H9 (cell line): ENCODE measurements around the gene PLD3. TPM values are rescaled to one million over a fixed set of nuclear protein-coding genes. Genes with fewer than 3 reads are reported as not detected.
A peak's percentile ranks its signal among the peaks of the same experiment; 100 is the strongest.

Experiments
- DNase-seq: peaks from one replicate; pipeline ENCODE4 v3.0.0-alpha.2; 2017
- H2AFZ ChIP-seq: one replicate; pipeline ENCODE4 v1.6.1; 2013; ENCODE audit warnings: mild to moderate bottlenecking, low read length, control low read depth, moderate library complexity
- H2AK5ac ChIP-seq: 2 replicates; pipeline ENCODE4 v1.6.1; 2013; ENCODE audit warnings: low read length, control low read depth, mixed read lengths; ENCODE audit not compliant: insufficient read length
- H2BK120ac ChIP-seq: one replicate; pipeline ENCODE4 v1.6.1; 2013; ENCODE audit warnings: low read depth, mild to moderate bottlenecking, low read length, control low read depth, inconsistent platforms; ENCODE audit not compliant: poor library complexity, severe bottlenecking
- H2BK12ac ChIP-seq: 2 replicates; pipeline ENCODE4 v1.6.1; 2013; ENCODE audit warnings: low read length, control low read depth, mixed read lengths, low read depth; ENCODE audit not compliant: insufficient read length
- H2BK15ac ChIP-seq: 2 replicates; pipeline ENCODE4 v1.6.1; 2013; ENCODE audit warnings: low read depth, low read length, control low read depth
- H2BK20ac ChIP-seq: one replicate; pipeline ENCODE4 v1.6.1; 2013; ENCODE audit warnings: low read depth, mild to moderate bottlenecking, low read length, control low read depth, inconsistent platforms; ENCODE audit not compliant: poor library complexity, severe bottlenecking
- H2BK5ac ChIP-seq: 2 replicates; pipeline ENCODE4 v1.6.1; 2013; ENCODE audit warnings: low read length, control low read depth, mixed read lengths; ENCODE audit not compliant: insufficient read length
- H3K14ac ChIP-seq: 2 replicates; pipeline ENCODE4 v1.6.1; 2013; ENCODE audit warnings: low read length, control low read depth; ENCODE audit not compliant: insufficient read depth
- H3K18ac ChIP-seq: 2 replicates; pipeline ENCODE4 v1.6.1; 2013; ENCODE audit warnings: low read depth, mild to moderate bottlenecking, mixed read lengths, low read length, control low read depth; ENCODE audit not compliant: insufficient read length
- H3K23ac ChIP-seq: 2 replicates; pipeline ENCODE4 v1.6.1; 2013; ENCODE audit warnings: low read length, control low read depth, mixed read lengths, low read depth; ENCODE audit not compliant: insufficient read length
- H3K23me2 ChIP-seq: 2 replicates; pipeline ENCODE4 v1.6.1; 2013; ENCODE audit warnings: low read depth, mild to moderate bottlenecking, mixed read lengths, low read length, control low read depth; ENCODE audit not compliant: insufficient read length, poor library complexity, severe bottlenecking
- H3K27ac ChIP-seq: 2 replicates; pipeline ENCODE4 v1.5.1; 2013; ENCODE audit warnings: low read length, control low read depth, mixed read lengths, low read depth; ENCODE audit not compliant: insufficient read length
- H3K27me3 ChIP-seq: 2 replicates; pipeline ENCODE4 v1.6.1; 2013; ENCODE audit warnings: low read length, control low read depth, inconsistent platforms; ENCODE audit not compliant: insufficient read depth
- H3K4ac ChIP-seq: 2 replicates; pipeline ENCODE4 v1.6.1; 2013; ENCODE audit warnings: low read depth, mild to moderate bottlenecking, control low read depth, inconsistent platforms, low read length, moderate library complexity
- H3K4me1 ChIP-seq: 2 replicates; pipeline ENCODE4 v1.6.1; 2013; ENCODE audit warnings: low read length, control low read depth, inconsistent platforms; ENCODE audit not compliant: insufficient read depth
- H3K4me2 ChIP-seq: 2 replicates; pipeline ENCODE4 v1.6.1; 2013; ENCODE audit warnings: low read length, control low read depth, mixed read lengths; ENCODE audit not compliant: insufficient read length, insufficient read depth
- H3K56ac ChIP-seq: 2 replicates; pipeline ENCODE4 v1.6.1; 2013; ENCODE audit warnings: low read depth, mild to moderate bottlenecking, mixed read lengths, low read length, control low read depth; ENCODE audit not compliant: insufficient read length
- H3K79me1 ChIP-seq: 2 replicates; pipeline ENCODE4 v1.6.1; 2013; ENCODE audit warnings: low read depth, mild to moderate bottlenecking, moderate library complexity, low read length, control low read depth, inconsistent platforms; ENCODE audit not compliant: insufficient read depth, poor library complexity, severe bottlenecking
- H3K79me2 ChIP-seq: 2 replicates; pipeline ENCODE4 v1.6.1; 2013; ENCODE audit warnings: low read length, control low read depth, inconsistent platforms; ENCODE audit not compliant: insufficient read depth
- H3K9ac ChIP-seq: 2 replicates; pipeline ENCODE4 v1.6.1; 2013; ENCODE audit warnings: low read length, control low read depth, mixed read lengths; ENCODE audit not compliant: insufficient read length; ENCODE audit errors: extremely low read depth
- H3K9me3 ChIP-seq: one replicate; pipeline ENCODE4 v1.6.1; 2013; ENCODE audit warnings: low read depth, low read length, inconsistent platforms; ENCODE audit not compliant: control insufficient read depth
- H3T11ph ChIP-seq: one replicate; pipeline ENCODE4 v1.6.1; 2013; ENCODE audit warnings: mild to moderate bottlenecking, low read length, control low read depth, inconsistent platforms
- H4K20me1 ChIP-seq: one replicate; pipeline ENCODE4 v1.6.1; 2013; ENCODE audit not compliant: control insufficient read depth, insufficient read length, insufficient read depth
- H4K5ac ChIP-seq: 2 replicates; pipeline ENCODE4 v1.6.1; 2013; ENCODE audit warnings: low read depth, mild to moderate bottlenecking, mixed read lengths, low read length, control low read depth; ENCODE audit not compliant: insufficient read length
- H4K8ac ChIP-seq: replicated peaks from 2 replicates; pipeline ENCODE4 v1.6.1; 2013; ENCODE audit warnings: low read length, control low read depth, mixed read lengths, low read depth; ENCODE audit not compliant: insufficient read length
- H4K91ac ChIP-seq: 2 replicates; pipeline ENCODE4 v1.6.1; 2013; ENCODE audit warnings: low read depth, mild to moderate bottlenecking, moderate library complexity, mixed read lengths, low read length, control low read depth; ENCODE audit not compliant: insufficient read length
- H3K27ac Mint-ChIP-seq, 3 experiments: 2 replicates in 2 of 3; 3 replicates in 1 of 3; pipeline ENCODE4 v1.8.0; 2020 to 2021; ENCODE audit warnings: mixed read lengths in 3 of 3, mild to moderate bottlenecking in 1 of 3, moderate library complexity in 1 of 3
- H3K27me3 Mint-ChIP-seq: 2 replicates; pipeline ENCODE4 v1.8.0; 2021; ENCODE audit warnings: low read depth, mild to moderate bottlenecking, moderate library complexity, mixed read lengths
- H3K36me3 Mint-ChIP-seq, 3 experiments: 2 replicates in 2 of 3; 3 replicates in 1 of 3; pipeline ENCODE4 v1.8.0; 2020 to 2021; ENCODE audit warnings: low read depth in 3 of 3, mixed read lengths in 3 of 3; ENCODE audit not compliant: insufficient read depth in 1 of 3
- H3K4me1 Mint-ChIP-seq, 2 experiments: 2 replicates each; pipeline ENCODE4 v1.8.0; 2020; ENCODE audit warnings: mixed read lengths in 2 of 2
- H3K4me3 Mint-ChIP-seq, 2 experiments: 2 replicates in 1 of 2; 3 replicates in 1 of 2; pipeline ENCODE4 v1.8.0; 2020 to 2021; ENCODE audit warnings: mild to moderate bottlenecking in 2 of 2, mixed read lengths in 2 of 2, moderate library complexity in 1 of 2
- H3K9me3 Mint-ChIP-seq, 2 experiments: 2 replicates in 1 of 2; 3 replicates in 1 of 2; pipeline ENCODE4 v1.8.0; 2020; ENCODE audit warnings: mild to moderate bottlenecking in 2 of 2, mixed read lengths in 2 of 2, moderate library complexity in 1 of 2
- CTCF ChIP-seq: fragments of 200-600 bp; sonication (generic); conservative IDR thresholded peaks from 3 replicates; pipeline ENCODE4 v1.8.0; 2021; ENCODE audit warnings: antibody characterized with exemption, mild to moderate bottlenecking
- WGBS: extraction: QIAGEN DNeasy Blood & Tissue Kit; methylation state at CpG from one replicate; pipeline ENCODE4 v1.1.7; 2013; ENCODE audit warnings: missing lambda C conversion rate, low lambda C conversion rate, mixed read lengths; ENCODE audit not compliant: insufficient read length; ENCODE audit errors: extremely low coverage; 5-methylcytosine and 5-hydroxymethylcytosine counted together
- total RNA-seq: library from RNA; stranded (reverse); gene quantifications from 2 replicates; pipeline ENCODE4 v1.2.1, GENCODE V29; 2021

The PLD3 gene
- total RNA-seq, 1 experiment from 2014 or later, result 194 TPM

- peak overlapping the region; percentile 46 for H3K9ac ChIP-seq
- TF ChIP-seq CTCF, result no peak
Measured at GRCh38 chr19:40403262-40403984, 54.9 kb downstream of the PLD3 start.

More at GRCh38 chr19:40403262-40403984, 54.9 kb downstream of the PLD3 start:
- peak overlapping the region; percentile 64 to 97 (median 82); a peak in 6 of 7 replicates for H3K27ac Mint-ChIP-seq
- Histone ChIP-seq H3T11ph (no peak overlapping the region), H4K91ac (no peak overlapping the region), H3K4me2 (peak overlapping the region; percentile 77), H2BK5ac (no peak overlapping the region), H3K27me3 (no peaks in the 10 kb centered on the region), H3K23ac (no peak overlapping the region), H3K18ac (peak overlapping the region; percentile 84), H3K9me3 (no peaks in the 10 kb centered on the region), H2BK15ac (no peak overlapping the region), H3K4me1 (no peaks in the 10 kb centered on the region; the same call in 1 of the 2 replicates), H2BK20ac (no peak overlapping the region), H3K56ac (no peak overlapping the region), H2AK5ac (no peak overlapping the region), H4K8ac (no peak overlapping the region), H4K20me1 (no peaks in the 10 kb centered on the region), H3K23me2 (peaks cover 13% of the 10 kb centered on the region), H4K5ac (no peak overlapping the region), H2AFZ (no peak overlapping the region), H3K27ac (no peak overlapping the region), H3K14ac (0 out of 2 replicates have a peak overlapping the region, but pooled peaks have one; percentile 72), H3K79me1 (no peaks in the 10 kb centered on the region), H2BK12ac (no peak overlapping the region), H3K79me2 (no peaks in the 10 kb centered on the region), H3K4ac (no peak overlapping the region), H2BK120ac (no peak overlapping the region)
- no peaks in the 10 kb centered on the region; a peak in 1 of 7 replicates for H3K36me3 Mint-ChIP-seq
- H3K9me3 Mint-ChIP-seq, result no peaks in the 10 kb centered on the region; a peak in 1 of 5 replicates
- peak; percentile 98 for DNase-seq
- peaks cover 12% of the 10 kb centered on the region for H3K27me3 Mint-ChIP-seq
- no CpG with 5 or more reads among the region's 41 CpGs for WGBS
- H3K4me3 Mint-ChIP-seq, result peak overlapping the region; percentile 73 to 93
- peaks cover 18 to 26% of the 10 kb centered on the region in 2 experiments for H3K4me1 Mint-ChIP-seq
